Gastroesophageal sphincter (tissue), 4 donors: ENCODE data around the gene RETNLB. TPM values are rescaled to one million over a fixed set of nuclear protein-coding genes. Genes with fewer than 3 reads are reported as not detected.

Experiments
- ATAC-seq: fragments of 150-250 bp; one replicate; pipeline ENCODE4 v1.9.1; 2016; ENCODE audit warnings: mild to moderate bottlenecking, moderate library complexity
- H3K27ac ChIP-seq, 4 donors: fragments of 200-600 bp; sonication (generic) in 3 of 4; 1 replicate in 3 of 4; 2 replicates in 1 of 4; pipeline ENCODE4 v1.5.1; 2016 to 2019
- H3K27me3 ChIP-seq: fragments of 200-600 bp; sonication (generic); one replicate; pipeline ENCODE4 v1.5.1; 2019
- H3K36me3 ChIP-seq, 2 donors: fragments of 200-600 bp; sonication (generic); one replicate each; pipeline ENCODE4 v1.5.1; 2019; ENCODE audit warnings: control low read depth in 1 of 2
- H3K4me1 ChIP-seq, 3 donors: fragments of 200-600 bp; sonication (generic); 1 replicate in 2 of 3; 2 replicates in 1 of 3; pipeline ENCODE4 v1.5.1; 2016 to 2019; ENCODE audit warnings: control low read depth in 2 of 3
- H3K4me3 ChIP-seq, 2 donors: fragments of 200-600 bp; sonication (generic); one replicate each; pipeline ENCODE4 v1.5.1; 2019; ENCODE audit warnings: mild to moderate bottlenecking in 1 of 2, moderate library complexity in 1 of 2
- H3K9me3 ChIP-seq, 3 donors: fragments of 200-600 bp; sonication (generic); one replicate each; pipeline ENCODE4 v1.5.1; 2017 to 2019; ENCODE audit warnings: control low read depth in 2 of 3
- EP300 ChIP-seq: sonication (generic); formaldehyde crosslinking; IDR thresholded peaks from one replicate; pipeline ENCODE4 v1.6.1; 2017; ENCODE audit warnings: antibody characterized with exemption, mild to moderate bottlenecking
- POLR2A ChIP-seq, 2 donors: fragments of 450-650 bp; IDR thresholded peaks; one replicate each; pipeline ENCODE4 v1.6.1; 2017; ENCODE audit warnings: antibody characterized with exemption in 2 of 2, mild to moderate bottlenecking in 2 of 2, moderate library complexity in 1 of 2
- POLR2AphosphoS5 ChIP-seq: sonication (generic); formaldehyde crosslinking; IDR thresholded peaks from one replicate; pipeline ENCODE4 v1.6.1; 2017; ENCODE audit warnings: antibody characterized with exemption
- WGBS, 2 donors: methylation state at CpG; one replicate each; pipeline ENCODE4 v1.1.5; 2018; ENCODE audit warnings: low coverage in 1 of 2; 5-methylcytosine and 5-hydroxymethylcytosine counted together
- small RNA-seq, 4 donors: library from RNA; depleted of rRNA; stranded (forward); fragments of <200 nt; gene quantifications; one replicate each; pipeline ENCODE3, GENCODE V24; 2016
- total RNA-seq, 4 donors: library from RNA; depleted of rRNA; stranded (reverse); fragments of >200 nt; gene quantifications; one replicate each; pipeline ENCODE4 v1.1.0, GENCODE V29; 2016
- TF ChIP-seq, protein P1 (sequence below), 4 experiments: fragments of 200-600 bp in 2 of 4; fragments of 450-650 bp in 2 of 4; sonication (generic) in 1 of 4; IDR thresholded peaks; one replicate each; pipeline ENCODE4 v1.5.1; 2017 to 2019; ENCODE audit warnings: antibody characterized with exemption in 4 of 4, mild to moderate bottlenecking in 2 of 4, moderate library complexity in 2 of 4

RETNLB gene
- total RNA-seq, 4 donors from 2014 or later, result not detected

DNA sequence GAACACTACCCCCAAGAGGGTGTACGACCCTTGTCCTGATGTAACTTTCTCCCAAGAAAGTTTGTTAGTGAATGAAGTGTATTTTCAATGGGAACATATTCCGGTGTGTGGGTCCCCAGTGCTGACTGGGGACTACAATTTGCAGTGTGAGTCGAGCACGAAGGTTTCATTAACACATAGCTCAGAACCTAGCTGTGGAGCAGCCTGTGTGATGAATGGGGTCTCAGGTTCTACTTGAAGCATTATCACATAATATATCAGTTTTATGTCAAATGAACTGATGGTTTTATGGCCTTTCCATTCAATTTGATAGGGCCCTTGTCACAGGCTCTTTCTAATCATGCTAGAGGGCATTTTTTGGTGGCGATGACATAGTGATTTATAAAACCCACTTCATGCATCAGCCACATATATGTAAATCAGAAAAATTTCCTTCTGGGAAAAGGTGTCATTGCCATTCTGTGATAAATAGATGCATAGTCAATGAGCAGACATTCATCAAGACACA, 44.1 kb downstream of the RETNLB start:
- Histone ChIP-seq H3K4me1 (no peaks in the 10 kb centered on the region), H3K4me3 (no peak overlapping the region), H3K27ac (no peak overlapping the region), H3K9me3 (no peaks in the 10 kb centered on the region), H3K36me3 (no peaks in the 10 kb centered on the region), H3K27me3 (no peaks in the 10 kb centered on the region)
- ATAC-seq, result no peak
- WGBS, 2 donors, result 82 to 87% methylated on average over 5 of the region's 5 CpGs
- TF ChIP-seq POLR2AphosphoS5, result no peak
- no peak for TF ChIP-seq POLR2A (IDR thresholded peaks at IDR 0.05)
- TF ChIP-seq, protein P1, sequence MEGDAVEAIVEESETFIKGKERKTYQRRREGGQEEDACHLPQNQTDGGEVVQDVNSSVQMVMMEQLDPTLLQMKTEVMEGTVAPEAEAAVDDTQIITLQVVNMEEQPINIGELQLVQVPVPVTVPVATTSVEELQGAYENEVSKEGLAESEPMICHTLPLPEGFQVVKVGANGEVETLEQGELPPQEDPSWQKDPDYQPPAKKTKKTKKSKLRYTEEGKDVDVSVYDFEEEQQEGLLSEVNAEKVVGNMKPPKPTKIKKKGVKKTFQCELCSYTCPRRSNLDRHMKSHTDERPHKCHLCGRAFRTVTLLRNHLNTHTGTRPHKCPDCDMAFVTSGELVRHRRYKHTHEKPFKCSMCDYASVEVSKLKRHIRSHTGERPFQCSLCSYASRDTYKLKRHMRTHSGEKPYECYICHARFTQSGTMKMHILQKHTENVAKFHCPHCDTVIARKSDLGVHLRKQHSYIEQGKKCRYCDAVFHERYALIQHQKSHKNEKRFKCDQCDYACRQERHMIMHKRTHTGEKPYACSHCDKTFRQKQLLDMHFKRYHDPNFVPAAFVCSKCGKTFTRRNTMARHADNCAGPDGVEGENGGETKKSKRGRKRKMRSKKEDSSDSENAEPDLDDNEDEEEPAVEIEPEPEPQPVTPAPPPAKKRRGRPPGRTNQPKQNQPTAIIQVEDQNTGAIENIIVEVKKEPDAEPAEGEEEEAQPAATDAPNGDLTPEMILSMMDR (IDR thresholded peaks at IDR 0.05), result no peak
- no peak for TF ChIP-seq EP300

Small RNAs within 50 kb of the gene (small RNA-seq; reads per million reads assigned to genes)
- 0 reads per million in 4 donors for gene AC092185.1

Other genes starting within 250 kb of the RETNLB start
- under 1 TPM in 1 of 4 donors, not detected in 3; 0.13 TPM for gene MYH15, start 246.8 kb downstream of the RETNLB start, total RNA-seq
- 1 to 10 TPM; 1.7 to 4.6 (median 2.4) TPM for gene CIP2A, start 168.0 kb downstream of the RETNLB start, total RNA-seq
- 10 to 100 TPM in 2 of 4 donors, 1 to 10 TPM in 2; 8.3 to 20.5 (median 10.0) TPM for gene DZIP3, start 167.7 kb downstream of the RETNLB start, total RNA-seq
- gene TRAT1, start 65.4 kb upstream of the RETNLB start, total RNA-seq, result 1 to 10 TPM in 2 of 4 donors, not detected in 2; 1.2 to 2.4 TPM
- not detected for gene GUCA1C, start 196.5 kb upstream of the RETNLB start, total RNA-seq